Astrocyte of the hippocampus (primary cell): ENCODE results near the gene SKI.

Source experiments
- DNase-seq: peaks from one replicate; pipeline ENCODE4 v3.0.0; 2011; ENCODE audit warnings: low read depth, low spot score

SKI gene

DNA sequence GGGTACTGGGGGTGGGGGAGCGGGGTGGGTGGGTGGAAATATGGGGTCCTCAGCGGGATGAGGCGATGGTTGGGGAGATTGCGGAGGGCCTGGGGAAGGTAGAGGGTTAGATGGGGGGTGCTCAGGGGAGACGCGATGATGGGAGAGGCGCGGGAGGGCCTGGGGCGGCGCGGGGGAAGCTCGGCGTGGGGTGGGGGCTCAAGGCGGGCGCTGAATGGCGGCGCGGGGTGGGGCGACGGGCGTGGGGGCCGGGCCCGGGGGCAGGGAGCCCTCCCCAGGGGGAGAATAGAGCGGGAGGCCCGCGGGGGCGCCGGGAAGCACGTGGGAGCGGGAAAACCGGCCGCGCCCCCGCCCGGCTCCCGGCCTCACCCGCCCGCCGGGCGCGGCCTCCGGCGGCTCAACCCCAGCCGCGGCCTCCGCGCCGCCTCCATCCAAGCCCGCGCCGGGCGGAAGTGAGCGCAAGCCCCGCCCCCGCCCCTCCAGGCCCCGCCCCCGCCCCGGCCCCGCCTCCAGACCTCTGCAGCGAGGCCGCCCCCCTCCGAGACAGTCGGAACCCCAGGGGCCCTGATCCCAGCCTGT, 33.7 kb upstream of the SKI start, which contains the start of gene FAAP20:
Gene FAAP20 (minus strand): TSS at position 454 of the 579 bp plus-strand sequence. CDS start 23 bp downstream, at position 431.
- peak; percentile 85 for DNase-seq

DNA sequence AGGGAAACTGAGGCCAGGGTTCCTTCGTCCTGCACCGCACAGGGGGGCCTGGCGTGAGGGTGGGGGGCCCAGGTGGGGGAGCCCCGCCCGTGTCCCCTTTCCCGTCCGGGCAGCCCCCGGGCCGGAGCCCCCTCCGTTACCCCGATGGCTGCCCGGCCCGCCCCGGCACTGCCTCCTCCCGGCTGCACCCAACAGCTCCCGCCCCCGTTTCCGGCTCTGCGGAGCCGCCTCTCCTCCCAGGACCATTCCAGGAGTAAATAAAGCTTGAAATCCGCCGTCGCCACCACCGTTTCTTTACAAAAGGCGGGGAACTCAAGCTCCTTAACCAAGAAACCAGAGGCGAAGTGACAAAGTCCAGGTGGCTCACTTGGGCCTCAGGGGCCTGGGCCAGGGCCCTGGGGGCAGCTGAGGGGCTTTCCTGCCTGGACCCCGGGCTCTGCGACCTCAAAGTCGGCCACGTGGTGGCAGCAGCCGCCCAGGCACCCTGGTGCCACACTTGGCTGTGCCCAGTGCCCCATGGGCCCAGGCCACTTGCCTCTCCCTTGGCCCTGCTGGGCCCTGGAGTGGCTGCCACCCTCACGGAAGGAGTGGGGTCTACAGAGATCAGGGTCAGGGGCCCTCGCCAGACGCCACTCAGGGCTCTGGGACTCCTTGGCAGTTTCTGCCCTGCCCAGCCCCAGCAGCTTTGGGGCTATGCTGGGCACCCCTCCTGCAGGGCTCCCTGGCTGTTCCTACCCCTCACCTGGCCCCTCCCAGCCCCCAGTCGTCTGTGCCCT, 33.0 kb upstream of the SKI start:
- DNase-seq, result peak; percentile 95

DNA sequence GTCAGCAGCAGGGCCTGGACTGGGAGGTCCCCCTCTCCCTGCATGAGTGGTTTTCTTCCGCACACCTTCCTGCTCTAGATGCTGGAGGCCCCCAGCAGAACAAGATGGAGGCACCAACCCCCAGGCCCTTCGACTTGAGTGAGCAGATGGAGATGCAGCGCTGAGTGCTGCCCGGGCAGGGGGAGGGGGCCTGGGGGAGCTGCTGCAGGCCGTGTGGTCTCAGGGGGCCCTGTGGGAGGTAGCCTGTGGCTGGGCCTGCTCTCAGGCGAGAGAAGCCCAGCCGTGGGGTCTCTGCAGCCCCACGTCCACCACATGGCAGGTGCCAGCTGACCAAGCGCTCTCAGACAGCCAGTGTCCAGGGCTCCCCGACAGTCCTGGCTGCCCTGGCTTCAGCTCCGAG, 32.3 kb upstream of the SKI start:
- no peak for DNase-seq

DNA sequence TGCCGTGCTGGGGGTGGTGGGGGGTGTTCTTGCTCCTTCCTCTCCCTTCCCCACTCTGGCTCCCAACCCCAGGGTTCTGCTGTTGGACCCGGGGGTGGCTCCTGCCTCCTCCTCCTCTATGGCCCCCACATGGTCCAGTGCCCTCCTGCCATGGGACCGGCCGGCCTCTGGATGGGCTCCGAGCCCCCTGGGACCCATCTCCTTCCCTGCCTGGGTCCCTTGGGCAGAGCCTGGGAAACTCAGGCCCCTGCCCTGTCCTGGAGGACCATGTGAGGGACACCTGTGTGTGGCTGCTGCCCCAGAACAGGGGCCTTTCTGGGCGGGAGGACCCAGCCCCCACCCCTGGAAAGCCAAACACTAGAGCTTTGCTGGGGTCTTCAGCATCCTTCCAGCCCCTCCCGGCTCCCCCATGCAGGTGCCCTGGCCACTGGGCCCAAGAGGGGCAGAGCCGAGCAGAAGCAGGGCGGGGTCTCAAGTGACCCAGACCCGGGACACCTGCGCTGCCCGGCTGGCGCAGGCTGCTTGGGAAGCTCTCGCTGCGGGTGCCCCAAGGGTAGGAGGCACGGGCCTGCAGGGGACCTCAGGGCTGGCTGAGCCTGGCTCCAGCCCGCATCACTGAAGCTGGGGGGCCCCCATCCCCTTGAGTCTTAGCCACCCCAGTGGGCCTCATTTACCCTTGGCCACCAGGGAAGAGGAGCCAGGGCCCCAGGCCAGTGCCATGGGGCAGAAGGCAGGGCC, 31.0 kb upstream of the SKI start:
- DNase-seq, result no peak

DNA sequence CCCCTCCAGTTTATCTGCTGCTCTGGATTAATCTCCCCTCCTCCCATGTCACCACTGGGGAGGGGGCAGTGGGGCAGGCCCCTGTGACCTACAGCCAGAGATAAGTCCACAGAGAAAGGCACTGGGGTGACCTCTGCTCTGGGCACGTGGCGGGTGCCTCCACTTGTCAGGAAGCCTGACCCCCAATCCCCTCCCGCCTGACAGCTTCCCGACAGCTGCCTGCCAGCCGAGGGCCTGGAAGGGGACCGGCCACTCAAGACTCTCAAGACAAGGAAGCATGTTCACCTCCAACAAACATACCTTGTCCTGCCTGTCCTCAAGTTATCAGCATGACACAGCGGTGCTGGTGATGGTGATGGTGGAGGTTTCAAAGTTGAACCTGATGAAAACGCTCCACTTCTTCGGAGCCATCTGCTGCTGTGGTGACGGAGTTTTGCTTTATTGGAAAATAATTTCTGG, 30.4 kb upstream of the SKI start:
- DNase-seq, result no peak

DNA sequence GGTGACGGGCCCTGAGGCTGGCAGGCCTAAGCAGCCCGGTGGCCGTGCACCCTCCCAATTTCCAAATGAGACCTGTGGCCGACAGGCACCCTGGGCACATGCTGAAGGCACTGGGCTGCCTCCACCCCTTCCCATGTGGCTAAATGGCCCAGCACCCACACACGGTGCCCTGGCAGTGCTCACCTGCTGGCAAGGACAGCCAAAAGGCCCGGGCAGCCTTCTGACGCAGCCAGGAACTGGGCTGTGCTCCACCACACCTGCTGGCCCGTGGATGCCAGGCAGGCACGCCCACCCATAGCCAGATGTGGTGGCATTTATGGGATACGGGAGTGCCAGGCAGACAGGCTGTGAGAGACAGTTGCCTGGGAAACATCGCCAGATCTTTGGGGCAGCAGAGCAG, 29.5 kb upstream of the SKI start:
- DNase-seq, result no peak

DNA sequence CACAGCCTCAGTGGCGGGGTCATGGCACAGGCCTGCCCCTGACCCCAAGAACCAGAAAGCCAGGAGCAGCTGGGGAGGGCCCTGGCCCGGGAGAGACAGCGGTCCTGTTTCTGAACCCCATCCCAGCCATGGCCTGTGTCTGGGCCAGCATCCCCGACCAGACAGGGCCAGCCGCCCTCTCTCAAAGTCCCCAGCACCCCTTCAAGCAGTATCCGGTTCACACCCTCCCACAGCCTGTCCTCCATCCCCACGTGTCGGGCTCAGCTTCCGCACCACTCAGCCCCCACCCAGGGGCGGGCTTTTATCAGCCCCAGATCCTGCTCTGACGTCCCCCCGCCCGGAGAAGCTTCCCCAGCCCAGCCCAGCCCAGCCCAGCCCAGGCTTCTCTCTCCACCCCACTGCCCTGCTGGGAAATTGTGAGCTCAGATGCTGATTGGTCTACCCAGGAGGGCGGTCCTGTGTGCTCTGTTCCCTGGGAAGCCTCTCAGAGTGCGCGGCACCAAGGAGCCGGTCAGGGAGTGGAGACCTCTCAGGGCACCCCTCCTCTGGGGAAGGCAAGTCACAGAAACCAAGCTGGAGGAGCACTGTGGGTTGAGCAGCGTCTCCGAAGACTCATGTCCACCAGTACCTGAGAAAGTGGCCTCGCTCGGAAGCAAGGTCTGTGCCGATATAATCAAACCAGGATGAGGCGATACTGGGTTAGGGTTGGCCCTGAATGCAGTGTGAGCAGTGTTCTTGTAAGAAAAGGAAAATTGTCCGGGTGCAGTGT, 28.9 kb upstream of the SKI start:
- DNase-seq, result peak; percentile 91

DNA sequence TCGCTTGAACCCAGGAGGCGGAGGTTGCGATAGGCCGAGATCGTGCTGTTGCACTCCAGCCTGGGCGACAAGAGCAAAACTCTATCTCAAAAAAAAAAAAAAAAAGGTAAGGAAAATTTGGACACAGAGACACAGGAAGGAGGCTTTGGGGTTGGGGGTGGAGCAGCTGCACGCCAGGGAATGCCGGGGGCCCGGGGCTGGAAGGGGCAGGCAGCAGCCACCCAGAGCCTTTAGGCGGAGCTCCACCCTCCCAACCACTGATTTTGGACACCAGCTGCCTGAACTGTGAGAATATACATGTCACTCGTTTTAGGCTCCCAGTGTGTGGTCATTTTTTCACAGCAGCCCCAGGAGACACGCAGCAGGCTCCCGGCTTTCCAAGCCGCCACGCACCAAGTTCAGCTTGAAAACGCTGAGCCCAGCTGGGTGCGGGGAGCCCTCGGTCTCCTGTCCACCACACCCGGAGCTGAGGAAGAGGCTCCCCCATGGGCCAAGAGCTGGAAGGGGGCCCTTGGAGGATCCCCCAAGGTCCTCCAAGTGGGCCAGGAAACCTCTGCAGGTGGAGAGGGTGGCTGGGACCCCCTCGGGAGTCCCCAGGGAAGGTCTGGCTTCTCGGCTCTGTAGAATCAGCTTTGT, 27.7 kb upstream of the SKI start:
- no peak for DNase-seq

DNA sequence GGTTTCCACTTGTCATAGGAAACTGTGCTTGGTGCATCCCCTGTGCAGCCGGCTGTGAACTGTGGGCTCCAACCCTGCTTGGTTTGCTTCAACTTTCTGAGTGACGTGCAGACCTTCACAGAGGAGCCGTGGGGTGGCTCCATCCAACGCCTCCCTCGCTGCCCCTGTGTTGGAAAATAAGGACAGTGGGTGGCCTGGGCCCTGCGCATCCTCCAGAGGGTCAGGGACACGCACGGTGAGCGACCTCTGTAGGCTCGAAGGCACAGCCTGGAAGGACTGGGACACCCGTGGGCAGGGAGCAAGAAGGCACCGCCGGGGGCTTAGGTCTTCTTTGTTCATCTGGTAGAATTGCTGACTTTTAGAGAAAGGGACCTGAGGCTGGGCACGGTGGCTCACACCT, 27.1 kb upstream of the SKI start:
- no peak for DNase-seq

DNA sequence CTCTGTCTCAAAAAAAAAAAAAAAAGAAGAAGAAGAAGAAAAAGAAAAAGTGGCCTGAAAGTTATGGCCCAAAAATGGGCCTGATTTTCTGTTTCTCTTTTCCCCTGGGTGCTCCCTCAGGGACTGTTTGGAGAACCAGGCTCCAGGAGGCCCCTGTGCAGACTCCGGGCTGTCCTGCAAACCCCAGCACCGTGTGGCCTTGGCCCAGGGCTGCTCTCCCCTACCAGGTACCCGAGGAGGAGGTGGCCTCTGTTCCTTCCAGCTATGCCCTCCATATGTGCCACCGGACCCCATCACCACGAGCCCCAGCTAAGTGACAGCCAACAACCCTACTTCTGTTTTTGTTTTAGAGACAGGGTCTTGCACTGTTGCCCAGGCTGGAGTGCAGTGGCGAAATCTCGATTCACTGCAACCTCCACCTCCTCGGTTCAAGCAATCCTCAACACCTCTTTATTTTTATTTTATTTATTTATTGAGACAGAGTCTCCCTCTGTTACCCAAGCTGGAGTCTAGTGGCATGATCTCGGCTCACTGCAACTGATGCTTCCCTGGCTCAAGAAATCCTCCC, 26.0 kb upstream of the SKI start:
- no peak for DNase-seq

DNA sequence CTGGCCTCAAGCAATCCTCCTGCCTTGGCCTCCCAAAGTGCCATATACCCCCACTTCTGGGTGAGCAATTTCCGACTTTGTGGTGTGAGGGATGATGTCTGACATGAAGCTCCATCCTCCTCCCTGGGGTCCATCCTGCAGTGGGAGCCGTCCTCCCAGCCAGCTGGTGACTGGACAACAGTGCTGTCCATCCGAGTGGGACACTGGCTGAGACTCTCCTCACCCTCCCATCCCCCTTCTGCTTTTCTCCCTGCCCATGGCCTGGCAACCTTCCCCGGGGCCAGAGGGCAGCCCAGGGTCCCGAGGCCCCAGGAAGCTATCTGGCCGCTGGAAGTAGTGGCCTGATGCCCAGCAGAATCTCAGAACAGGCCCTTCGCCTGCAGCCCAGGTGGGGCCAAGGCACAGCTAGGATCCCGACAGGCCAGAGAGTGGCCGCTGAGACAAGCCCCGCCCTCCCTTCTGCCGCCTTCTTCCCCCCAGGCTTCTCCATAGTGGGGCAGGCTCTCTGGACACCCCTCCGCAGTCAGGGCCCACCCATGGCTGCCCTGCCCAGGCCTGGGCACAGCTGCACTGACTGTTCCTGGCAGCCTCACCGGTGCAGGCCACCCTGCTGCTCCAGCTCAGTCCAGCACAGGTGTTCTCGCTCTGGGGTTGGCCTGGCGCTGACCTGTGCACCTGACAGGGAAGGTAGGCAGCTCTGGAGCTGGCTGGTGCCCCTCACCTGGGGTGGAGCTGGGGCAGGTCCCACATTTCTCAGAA, 25.1 kb upstream of the SKI start:
- DNase-seq, result no peak

DNA sequence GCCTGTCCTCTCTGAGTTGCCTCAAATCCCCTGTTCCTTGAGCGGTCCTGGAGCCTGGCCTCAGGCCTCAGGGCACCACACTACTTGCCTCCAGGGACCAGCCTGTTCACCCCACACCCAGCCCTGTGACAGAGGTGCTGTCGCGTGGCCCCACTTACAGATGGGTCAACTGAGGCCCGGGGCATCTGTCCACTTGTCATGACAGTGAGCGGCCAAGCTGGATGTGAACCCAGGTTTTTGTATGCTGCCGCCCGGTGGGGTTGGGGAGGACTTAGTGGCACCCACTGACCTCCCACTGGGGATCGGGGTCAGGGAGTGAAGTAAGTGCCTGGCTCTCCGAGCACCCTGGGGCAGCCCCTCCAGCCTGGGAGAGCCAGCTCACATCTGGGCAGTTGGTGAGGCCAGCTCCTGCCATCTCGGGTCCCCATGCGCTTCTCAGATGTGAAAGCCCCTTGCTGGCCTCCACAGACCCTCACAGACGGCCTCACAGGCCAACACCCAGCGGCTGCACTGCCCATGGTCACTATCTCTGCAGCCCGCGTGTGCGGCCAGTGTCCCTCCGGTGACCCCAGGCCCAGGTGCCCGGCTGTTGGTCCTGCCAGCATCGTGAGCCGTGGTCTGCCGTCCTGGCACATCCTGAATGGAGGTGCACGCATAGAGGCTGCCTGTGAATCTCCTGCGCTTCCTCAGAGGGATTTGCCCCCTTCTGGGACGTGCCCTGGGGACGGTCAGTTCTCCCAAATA, 24.3 kb upstream of the SKI start:
- no peak for DNase-seq

DNA sequence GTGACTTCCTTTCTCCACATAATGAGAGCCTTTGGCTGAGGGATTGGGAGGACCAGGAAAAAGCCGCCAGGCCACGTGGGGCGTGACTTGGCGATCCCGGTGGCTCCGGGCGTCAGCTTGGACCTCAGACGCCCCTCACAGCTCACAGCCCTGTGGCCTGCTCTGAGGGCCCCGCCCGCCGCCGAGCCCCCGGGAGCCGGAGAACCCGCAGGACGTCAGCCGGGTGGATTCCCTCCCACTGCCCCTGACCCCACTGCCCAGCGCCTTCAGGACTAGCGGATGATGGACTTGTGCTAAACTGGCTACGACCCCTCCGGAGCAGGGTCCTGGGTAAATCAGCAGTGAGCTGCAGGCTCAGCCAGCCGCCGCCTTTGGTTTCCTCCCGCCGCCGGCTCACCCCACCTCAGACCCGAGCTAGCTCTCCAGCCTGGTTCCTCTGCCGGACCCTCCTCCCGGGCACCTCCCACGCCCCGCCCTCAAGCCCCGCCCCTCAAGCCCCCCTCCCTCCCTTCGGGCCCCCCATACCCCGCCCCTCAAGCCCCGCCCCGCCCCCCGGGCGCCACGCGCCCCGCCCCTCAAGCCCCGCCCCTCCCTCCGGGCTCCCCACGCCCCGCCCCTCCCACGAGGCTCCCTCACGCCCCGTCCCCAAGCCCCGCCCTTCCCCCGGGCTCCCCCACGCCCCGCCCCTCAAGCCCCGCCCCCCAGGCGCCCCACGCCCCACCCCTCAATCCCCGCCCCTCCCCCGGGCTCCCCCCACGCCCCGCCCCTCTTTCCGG, 23.5 kb upstream of the SKI start:
- DNase-seq, result peak; percentile 88

DNA sequence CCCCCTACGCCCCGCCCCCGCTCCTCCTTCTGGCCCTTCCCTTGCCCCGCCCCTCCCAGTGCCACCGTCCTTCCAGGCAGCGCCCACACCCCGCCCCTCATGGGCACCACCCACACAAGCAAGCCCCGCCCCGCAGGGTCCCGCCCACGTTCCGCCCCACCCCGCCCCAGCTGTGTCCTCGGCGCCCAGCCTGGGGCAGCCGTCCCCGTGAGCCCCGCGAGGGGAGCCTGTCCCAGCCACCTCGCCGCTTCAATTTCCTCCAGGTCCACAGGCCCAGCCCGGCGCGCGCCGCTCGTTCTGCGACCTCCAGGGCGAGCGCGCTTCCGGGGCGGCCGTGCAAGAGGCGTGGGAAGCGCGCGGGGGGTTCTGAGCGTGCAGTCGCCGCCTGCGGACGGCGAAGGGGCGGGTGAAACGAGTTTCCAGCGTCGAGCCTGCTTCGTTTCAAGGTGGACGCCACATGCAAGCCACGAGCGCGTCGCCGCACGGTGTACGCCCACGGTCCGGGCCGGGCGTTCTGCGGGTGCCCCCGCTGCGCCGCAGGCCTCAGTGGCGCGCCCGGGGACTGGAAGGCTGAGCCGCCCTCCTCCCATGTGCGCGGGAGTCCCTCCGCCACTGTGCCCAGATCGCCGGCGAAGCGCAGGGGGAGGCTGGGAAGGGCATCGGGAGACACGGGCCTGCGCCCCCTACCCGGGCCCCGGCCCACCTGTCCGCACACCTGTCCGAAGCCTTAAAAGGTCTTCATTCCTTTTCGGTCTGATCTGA, 22.7 kb upstream of the SKI start:
- peak; percentile 97 for DNase-seq

DNA sequence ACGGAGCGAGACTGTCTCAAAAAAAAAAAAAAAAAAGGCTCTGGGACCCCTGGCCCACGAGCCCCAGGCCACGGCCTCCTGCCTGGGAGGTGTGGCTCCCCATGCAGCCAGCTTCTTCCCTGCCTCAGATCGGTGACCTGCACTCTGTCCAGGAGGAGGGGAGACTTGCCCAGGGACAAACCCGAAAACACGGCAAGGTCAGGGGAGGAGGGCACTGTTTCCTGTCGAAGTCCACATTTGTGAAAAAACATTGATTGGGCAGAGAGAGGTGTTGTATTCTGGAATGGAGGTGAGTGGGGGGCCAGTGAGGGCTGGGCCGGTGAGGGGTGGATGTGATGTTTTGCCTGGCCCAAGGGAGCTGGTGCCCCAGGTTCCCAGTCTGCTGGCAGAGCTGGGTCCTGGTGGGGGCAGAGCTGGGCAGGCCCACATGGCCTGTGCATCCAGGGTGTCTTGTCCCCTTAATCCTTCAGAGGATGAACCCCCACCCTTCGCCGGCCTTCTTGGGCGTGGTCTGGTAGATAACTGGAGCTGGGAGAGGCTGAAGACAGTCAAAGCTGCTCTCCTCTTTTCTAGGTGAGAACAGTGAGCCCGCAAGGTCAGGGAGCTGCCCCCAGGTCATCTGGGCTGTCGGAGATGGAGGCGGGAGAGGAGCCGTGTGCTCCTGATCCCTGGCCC, 21.2 kb upstream of the SKI start:
- DNase-seq, result no peak

DNA sequence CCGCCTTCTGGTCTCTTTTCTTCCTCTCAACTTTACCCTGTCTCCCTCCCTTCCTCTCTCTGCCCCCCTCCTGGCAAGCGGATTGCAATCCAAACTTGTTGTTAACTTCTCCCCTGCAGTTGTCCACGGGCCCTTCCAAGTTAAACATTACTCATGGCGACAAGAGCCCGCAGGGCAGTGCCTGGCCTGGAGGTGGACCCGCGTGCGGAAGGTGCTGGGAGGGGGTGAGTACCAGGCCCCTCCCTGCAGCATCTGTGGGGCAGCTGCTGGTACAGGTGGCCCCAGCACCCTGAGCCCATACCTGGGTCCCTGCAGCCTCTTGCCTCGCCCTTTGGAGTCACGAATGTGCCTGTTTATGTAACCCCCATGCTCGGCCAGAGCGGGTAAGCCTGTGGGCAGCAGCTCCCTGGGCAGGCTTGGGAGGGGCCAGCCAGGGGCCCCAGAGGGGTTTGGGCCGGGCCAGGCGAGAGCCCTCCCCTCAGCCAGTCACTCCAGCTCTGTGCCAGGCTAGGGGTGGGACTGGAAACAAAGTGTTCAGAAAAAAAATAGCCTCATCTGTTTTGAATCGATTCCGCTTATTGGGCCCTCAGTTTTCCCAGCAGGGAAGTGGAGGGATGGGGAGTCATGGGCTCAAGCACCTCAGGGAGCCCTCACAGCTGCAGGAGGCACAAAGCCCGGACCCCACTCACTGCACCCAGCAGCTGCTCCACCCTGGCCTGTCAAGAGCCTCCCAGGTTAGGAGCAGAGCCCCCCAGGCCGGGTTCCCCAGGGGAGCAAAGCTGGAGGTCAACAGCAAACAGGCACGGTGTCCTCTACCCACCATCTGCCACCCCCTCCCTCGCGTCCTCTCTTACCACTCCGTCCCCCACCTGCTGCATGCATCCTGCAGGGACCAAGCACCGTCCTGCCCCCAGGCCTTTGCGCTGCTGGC, 19.5 kb upstream of the SKI start:
- peak; percentile 94 for DNase-seq
